A549 (cell line): ENCODE results near the gene HTR1E. TPM values are rescaled to one million over a fixed set of nuclear protein-coding genes. Genes with fewer than 3 reads are reported as not detected.

Experiments used
- ATAC-seq, 2 experiments: fragments of 200-7000 bp in 1 of 2; fragments of >200 bp in 1 of 2; cut with Nextera tagmentation in 1 of 2; cut with Tn5 transposase in 1 of 2; 3 replicates each; pipeline versions ENCODE4 v1.8.0 to v1.9.1; 2018 to 2020; ENCODE audit warnings: mild to moderate bottlenecking in 1 of 2, moderate library complexity in 1 of 2
- CTCF ChIA-PET: fragments of 300-600 bp; sonication (Branson Sonifier 250); formaldehyde crosslinking; extraction: SDS; loops from one replicate; lab custom pipeline; 2021; ENCODE audit warnings: antibody characterized with exemption, inconsistent platforms; lab: Yijun Ruan, JAX
- POLR2A ChIA-PET: fragments of 350-600 bp; formaldehyde crosslinking; extraction: SDS; loops from one replicate; lab custom pipeline; 2021; ENCODE audit warnings: antibody characterized with exemption, inconsistent platforms; lab: Yijun Ruan, JAX
- DNase-seq, 2 experiments: peaks; one replicate each; pipeline versions ENCODE4 v3.0.0 to v3.0.0-alpha.2; 2011 to 2016; ENCODE audit warnings: low read depth in 1 of 2, low spot score in 1 of 2
- FAIRE-seq: peaks from 2 replicates; lab custom pipeline; 2011; peaks lifted over from hg19 to GRCh38; lab: Jason Lieb, UNC
- H3K27ac ChIP-seq, 2 experiments: fragments of >200 bp; sonication (Bioruptor Twin); formaldehyde crosslinking; 3 replicates each; pipeline ENCODE4 v1.5.1; 2016 to 2017
- H3K4me1 ChIP-seq: fragments of >200 bp; sonication (Bioruptor Twin); formaldehyde crosslinking; 3 replicates; pipeline ENCODE4 v1.6.1; 2016
- H3K4me2 ChIP-seq: fragments of >200 bp; sonication (Bioruptor Twin); formaldehyde crosslinking; 3 replicates; pipeline ENCODE4 v1.6.1; 2016
- H3K4me3 ChIP-seq: fragments of >200 bp; sonication (Bioruptor Twin); formaldehyde crosslinking; 3 replicates; pipeline ENCODE4 v1.5.1; 2016
- H3K9me3 ChIP-seq: fragments of >200 bp; sonication (Bioruptor Twin); formaldehyde crosslinking; 3 replicates; pipeline ENCODE4 v1.6.1; 2016
- ATOH8 ChIP-seq: fragments of 250-450 bp; sonication (Bioruptor Pico); IDR thresholded peaks from 2 replicates; pipeline ENCODE4 v1.5.0; 2020; ENCODE audit warnings: low read depth, mild to moderate bottlenecking, moderate library complexity
- CBX2 ChIP-seq: fragments of 200-600 bp; sonication (generic); IDR thresholded peaks from 2 replicates; pipeline ENCODE4 v1.6.1; 2016; ENCODE audit warnings: low read depth, mild to moderate bottlenecking, borderline replicate concordance
- CEBPB ChIP-seq, 2 experiments: fragments of >200 bp in 1 of 2; sonication (Bioruptor Twin) in 1 of 2; formaldehyde crosslinking in 1 of 2; IDR thresholded peaks; 2 replicates each; pipeline ENCODE4 v1.6.1; 2012 to 2016
- CHD2 ChIP-seq: fragments of 150-350 bp; IDR thresholded peaks from 2 replicates; pipeline ENCODE4 v1.6.1; 2014; ENCODE audit warnings: low read length; ENCODE audit not compliant: partially characterized antibody
- CHD4 ChIP-seq: fragments of 200-600 bp; sonication (generic); IDR thresholded peaks from 2 replicates; pipeline ENCODE4 v1.6.1; 2016; ENCODE audit warnings: antibody characterized with exemption, mild to moderate bottlenecking, borderline replicate concordance
- EHMT2 ChIP-seq: fragments of 200-600 bp; sonication (generic); IDR thresholded peaks from 2 replicates; pipeline ENCODE4 v1.6.1; 2016; ENCODE audit warnings: antibody characterized with exemption, low read depth, mild to moderate bottlenecking, moderate library complexity
- EP300 ChIP-seq, 2 experiments: fragments of >200 bp; sonication (Bioruptor Twin); formaldehyde crosslinking; IDR thresholded peaks; 2 replicates in 1 of 2; 3 replicates in 1 of 2; pipeline ENCODE4 v1.6.1; 2016 to 2017
- FOSL2 ChIP-seq, 2 experiments: fragments of 450-650 bp in 1 of 2; fragments of >200 bp in 1 of 2; sonication (Bioruptor Twin) in 1 of 2; formaldehyde crosslinking; IDR thresholded peaks; 2 replicates each; pipeline versions ENCODE4 v1.5.0 to v1.6.1; 2016 to 2020; ENCODE audit warnings: mild to moderate bottlenecking in 1 of 2, moderate library complexity in 1 of 2
- JUN ChIP-seq, 2 experiments: fragments of >200 bp; sonication (Bioruptor Twin); formaldehyde crosslinking; IDR thresholded peaks; 2 replicates in 1 of 2; 3 replicates in 1 of 2; pipeline ENCODE4 v1.6.1; 2016 to 2017
- MAFK ChIP-seq: fragments of 450-650 bp; IDR thresholded peaks from 2 replicates; pipeline ENCODE4 v1.6.1; 2014; ENCODE audit not compliant: partially characterized antibody
- MYC ChIP-seq: IDR thresholded peaks from 2 replicates; pipeline ENCODE4 v1.6.1; 2012; ENCODE audit warnings: mild to moderate bottlenecking, inconsistent platforms, low read length, improper control_type of control experiment, borderline replicate concordance
- NFE2L2 ChIP-seq: fragments of 150-350 bp; conservative IDR thresholded peaks from 2 replicates; pipeline ENCODE4 v1.6.1; 2014; ENCODE audit warnings: low read length
- NPAS2 ChIP-seq: fragments of 250-450 bp; sonication (Bioruptor Pico); IDR thresholded peaks from 2 replicates; pipeline ENCODE4 v1.8.0; 2022; ENCODE audit warnings: mild to moderate bottlenecking, moderate library complexity, borderline replicate concordance
- PBX3 ChIP-seq: IDR thresholded peaks from 2 replicates; pipeline ENCODE4 v1.6.1; 2012
- PHF8 ChIP-seq: fragments of 200-600 bp; sonication (generic); IDR thresholded peaks from 2 replicates; pipeline ENCODE4 v1.6.1; 2016; ENCODE audit warnings: low read depth, mild to moderate bottlenecking, antibody characterized with exemption, moderate library complexity, borderline replicate concordance
- POLR2A ChIP-seq: IDR thresholded peaks from 2 replicates; pipeline ENCODE4 v1.6.1; 2012; ENCODE audit warnings: mild to moderate bottlenecking, low read length
- POLR2AphosphoS2 ChIP-seq: conservative IDR thresholded peaks from 2 replicates; pipeline ENCODE4 v1.6.1; 2012; ENCODE audit warnings: low read length, improper control_type of control experiment, inconsistent platforms
- RNF2 ChIP-seq: fragments of 200-600 bp; sonication (generic); IDR thresholded peaks from 2 replicates; pipeline ENCODE4 v1.6.1; 2016; ENCODE audit warnings: low read depth, mild to moderate bottlenecking, antibody characterized with exemption, moderate library complexity, borderline replicate concordance
- TP53 ChIP-seq: fragments of 250-450 bp; sonication (Bioruptor Pico); IDR thresholded peaks from 2 replicates; pipeline ENCODE4 v1.5.0; 2021; ENCODE audit warnings: mild to moderate bottlenecking, moderate library complexity
- ZC3H11A ChIP-seq: fragments of 450-650 bp; IDR thresholded peaks from 2 replicates; pipeline ENCODE4 v1.6.1; 2014; ENCODE audit warnings: antibody characterized with exemption, mild to moderate bottlenecking
- ZNF302 ChIP-seq: fragments of 250-450 bp; sonication (Bioruptor Pico); IDR thresholded peaks from 2 replicates; pipeline ENCODE4 v1.9.0; 2021; ENCODE audit warnings: inconsistent platforms, mild to moderate bottlenecking, moderate library complexity
- ZSCAN20 ChIP-seq: fragments of 250-450 bp; sonication (Bioruptor Pico); IDR thresholded peaks from 2 replicates; pipeline ENCODE4 v1.8.0; 2022; ENCODE audit warnings: mild to moderate bottlenecking, moderate library complexity
- WGBS: methylation state at CpG from one replicate; pipeline ENCODE4 v1.1.6; 2017; ENCODE audit errors: missing lambda C conversion rate; 5-methylcytosine and 5-hydroxymethylcytosine counted together
- polyA plus RNA-seq, 4 experiments: library from polyadenylated mRNA; depleted of rRNA in 3 of 4; stranded (reverse); fragments of >200 nt; fragmentation: RNase III in 1 of 4; extraction: RNeasy Plus Mini Kit Qiagen cat#74134 plus additional on column Dnase treatment in 1 of 4; gene quantifications; 2 replicates in 3 of 4; 3 replicates in 1 of 4; pipeline ENCODE4 v1.2.3, GENCODE V29; 2011 to 2017
- TF ChIP-seq, protein P1 (sequence below): fragments of 250-450 bp; sonication (Bioruptor Pico); IDR thresholded peaks from 2 replicates; pipeline ENCODE4 v1.5.0; 2021; ENCODE audit warnings: mild to moderate bottlenecking, moderate library complexity, borderline replicate concordance

HTR1E gene
- polyA plus RNA-seq, 2 of the 4 experiments (the other 2 are of a cell fraction), result not detected

DNA sequence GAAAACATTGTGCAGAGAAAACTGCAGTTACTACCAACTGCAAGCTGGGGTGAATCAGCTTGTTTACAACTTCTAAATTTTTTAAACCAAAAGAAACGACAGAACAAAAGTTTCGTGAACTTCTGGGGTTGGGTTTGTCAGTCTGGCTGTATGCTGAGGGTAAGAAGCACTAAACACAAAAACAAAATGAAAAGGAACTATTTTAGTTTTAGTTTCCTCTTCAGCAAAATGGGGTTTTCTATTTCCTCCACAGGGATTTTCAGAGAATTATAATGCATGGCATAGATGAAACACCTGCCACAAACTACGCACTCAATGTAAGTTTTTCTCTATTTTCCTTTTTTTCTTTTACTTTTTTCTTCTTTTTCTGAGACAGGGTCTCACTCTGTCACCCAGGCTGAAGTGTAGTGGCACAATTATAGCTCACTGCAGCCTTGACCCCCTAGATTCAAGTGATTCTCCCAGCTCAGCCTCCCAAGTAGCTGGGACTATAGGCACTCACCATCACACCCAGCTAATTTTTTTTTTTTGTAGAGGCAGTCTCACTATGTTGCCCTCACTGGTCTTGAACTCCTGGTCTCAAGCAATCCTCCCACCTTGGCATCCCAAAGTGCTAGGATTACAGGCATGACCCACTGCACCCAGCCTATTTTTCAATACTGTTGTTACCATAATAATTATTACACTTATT lies 117.0 kb downstream of the HTR1E start:
- FAIRE-seq (no peak), DNase-seq (no peak), ATAC-seq (no peak)
- no peak overlapping the region for H3K4me3 ChIP-seq
- TF ChIP-seq ZNF302 (no peak), JUN (IDR thresholded peaks at IDR 0.05) (no peak), NPAS2 (no peak), PBX3 (no peak), ZC3H11A (no peak), ATOH8 (CRISPR knock-in tag) (no peak), RNF2 (no peak), FOSL2 (IDR thresholded peaks at IDR 0.05) (no peak), FOSL2 (CRISPR knock-in tag; IDR thresholded peaks at IDR 0.05) (no peak), EP300 (IDR thresholded peaks at IDR 0.05) (no peak), ZSCAN20 (no peak), NFE2L2 (no peak), POLR2AphosphoS2 (no peak)
- TF ChIP-seq, protein P1, sequence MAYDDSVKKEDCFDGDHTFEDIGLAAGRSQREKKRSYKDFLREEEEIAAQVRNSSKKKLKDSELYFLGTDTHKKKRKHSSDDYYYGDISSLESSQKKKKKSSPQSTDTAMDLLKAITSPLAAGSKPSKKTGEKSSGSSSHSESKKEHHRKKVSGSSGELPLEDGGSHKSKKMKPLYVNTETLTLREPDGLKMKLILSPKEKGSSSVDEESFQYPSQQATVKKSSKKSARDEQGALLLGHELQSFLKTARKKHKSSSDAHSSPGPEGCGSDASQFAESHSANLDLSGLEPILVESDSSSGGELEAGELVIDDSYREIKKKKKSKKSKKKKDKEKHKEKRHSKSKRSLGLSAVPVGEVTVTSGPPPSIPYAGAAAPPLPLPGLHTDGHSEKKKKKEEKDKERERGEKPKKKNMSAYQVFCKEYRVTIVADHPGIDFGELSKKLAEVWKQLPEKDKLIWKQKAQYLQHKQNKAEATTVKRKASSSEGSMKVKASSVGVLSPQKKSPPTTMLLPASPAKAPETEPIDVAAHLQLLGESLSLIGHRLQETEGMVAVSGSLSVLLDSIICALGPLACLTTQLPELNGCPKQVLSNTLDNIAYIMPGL (CRISPR knock-in tag), result no peak
- ChIA-PET CTCF (no interaction called here), POLR2A (no interaction called here)
- H3K4me2 ChIP-seq, result no peak overlapping the region
- 6% methylated on average over 3 of the region's 3 CpGs for WGBS
- H3K4me1 ChIP-seq, result no peaks in the 10 kb centered on the region
- no peaks in the 10 kb centered on the region for H3K9me3 ChIP-seq
- H3K27ac ChIP-seq, result no peak overlapping the region

- ChIA-PET CTCF (no interaction called here), POLR2A (no interaction called here)
- FAIRE-seq (no peak), DNase-seq (no peak), ATAC-seq (no peak)
- WGBS, result 67% methylated on average over 6 of the region's 18 CpGs
- Histone ChIP-seq H3K9me3 (no peaks in the 10 kb centered on the region), H3K4me2 (no peak overlapping the region), H3K4me1 (no peaks in the 10 kb centered on the region), H3K4me3 (no peak overlapping the region), H3K27ac (no peak overlapping the region)
- TF ChIP-seq POLR2A, result no peak
- no peak for TF ChIP-seq POLR2AphosphoS2
- no peak for TF ChIP-seq EP300 (IDR thresholded peaks at IDR 0.05)
- no peak for TF ChIP-seq ZSCAN20
- TF ChIP-seq CHD2, result no peak
- no peak for TF ChIP-seq MYC
- TF ChIP-seq ATOH8 (CRISPR knock-in tag), result no peak
- TF ChIP-seq, protein P1 (CRISPR knock-in tag), result no peak
- TF ChIP-seq EHMT2, result no peak
- no peak for TF ChIP-seq CHD4
- no peak for TF ChIP-seq NPAS2
- no peak for TF ChIP-seq MAFK
- no peak for TF ChIP-seq CEBPB (IDR thresholded peaks at IDR 0.05)
- TF ChIP-seq PHF8, result no peak
- no peak for TF ChIP-seq JUN (IDR thresholded peaks at IDR 0.05)
- TF ChIP-seq CBX2, result no peak
- TF ChIP-seq TP53 (CRISPR knock-in tag), result no peak
These were observed 122.6 kb downstream of the HTR1E start for GRCh38 chr6:87059943-87060342.
